Sigmoid colon (tissue), 7 donors: ENCODE data around the gene SIK2. TPM values are rescaled to one million over a fixed set of nuclear protein-coding genes. Genes with fewer than 3 reads are reported as not detected.

Experiments
- DNase-seq: peaks from one replicate; pipeline ENCODE4 v3.0.0-alpha.2; 2019
- H3K27ac ChIP-seq, 4 donors: fragments of 200-600 bp; sonication (generic); one replicate each; pipeline ENCODE4 v1.5.1; 2016 to 2019; ENCODE audit warnings: mild to moderate bottlenecking in 1 of 4
- H3K27me3 ChIP-seq, 3 donors: fragments of 200-600 bp; sonication (generic); one replicate each; pipeline ENCODE4 v1.5.1; 2019; ENCODE audit warnings: mild to moderate bottlenecking in 1 of 3
- H3K36me3 ChIP-seq, 4 donors: fragments of 200-600 bp; sonication (generic); one replicate each; pipeline ENCODE4 v1.5.1; 2016 to 2019
- H3K4me1 ChIP-seq, 4 donors: fragments of 200-600 bp; sonication (generic); one replicate each; pipeline ENCODE4 v1.5.1; 2017 to 2019
- H3K4me3 ChIP-seq, 4 donors: fragments of 200-600 bp; sonication (generic); one replicate each; pipeline ENCODE4 v1.5.1; 2017 to 2019; ENCODE audit warnings: mild to moderate bottlenecking in 2 of 4, moderate library complexity in 1 of 4
- H3K9me3 ChIP-seq, 4 donors: fragments of 200-600 bp in 3 of 4; sonication (generic) in 3 of 4; one replicate each; pipeline versions ENCODE4 v1.5.1 to v1.6.1; 2013 to 2019
- CTCF ChIP-seq, 4 experiments: fragments of 450-650 bp in 3 of 4; fragments of 200-600 bp in 1 of 4; IDR thresholded peaks; one replicate each; pipeline ENCODE4 v1.5.1; 2016 to 2019; ENCODE audit warnings: antibody characterized with exemption in 4 of 4, mild to moderate bottlenecking in 3 of 4, moderate library complexity in 2 of 4
- EP300 ChIP-seq, 4 donors: sonication (generic); formaldehyde crosslinking; IDR thresholded peaks; one replicate each; pipeline ENCODE4 v1.6.1; 2017; ENCODE audit warnings: antibody characterized with exemption in 4 of 4
- POLR2A ChIP-seq, 2 donors: fragments of 450-650 bp; IDR thresholded peaks; one replicate each; pipeline ENCODE4 v1.6.1; 2016; ENCODE audit warnings: antibody characterized with exemption in 2 of 2, mild to moderate bottlenecking in 2 of 2, moderate library complexity in 2 of 2
- POLR2AphosphoS5 ChIP-seq, 4 donors: sonication (generic); formaldehyde crosslinking; IDR thresholded peaks; one replicate each; pipeline ENCODE4 v1.6.1; 2017; ENCODE audit warnings: antibody characterized with exemption in 4 of 4
- WGBS, 2 donors: extraction: QIAGEN DNeasy Blood & Tissue Kit; methylation state at CpG; one replicate each; pipeline ENCODE4 v1.1.7; 2013; 5-methylcytosine and 5-hydroxymethylcytosine counted together
- intact Hi-C: fragments of 100-400 bp; cut with DNase I; formaldehyde crosslinking; loops from one replicate; pipeline ENCODE4 v1.15.1; 2023
- polyA plus RNA-seq, 3 donors: library from polyadenylated mRNA; stranded (reverse); fragments of 200-250 nt; gene quantifications; one replicate each; pipeline ENCODE4 v1.2.3, GENCODE V29; 2013
- total RNA-seq, 4 donors: library from RNA; depleted of rRNA; stranded (reverse); fragments of >200 nt; gene quantifications; one replicate each; pipeline ENCODE4 v1.1.0, GENCODE V29; 2016
- donor health status: healthy with polysubstance abuse.
- donor health status: Bipolar disorder and iron deficiency.
- donor health status: healthy.

SIK2 gene
- total and polyA plus RNA-seq, 7 donors: 4.8 to 14.1 (median 10.7) TPM

GRCh38 chr11:111577821-111578220 is 24.4 kb upstream of the SIK2 start:
- 71 to 79% methylated on average over 4 of the region's 4 CpGs for WGBS, 2 donors
- no peak for TF ChIP-seq POLR2A (IDR thresholded peaks at IDR 0.05)
- TF ChIP-seq POLR2AphosphoS5 (IDR thresholded peaks at IDR 0.05): no peak
- TF ChIP-seq CTCF (IDR thresholded peaks at IDR 0.05): no peak
- TF ChIP-seq EP300 (IDR thresholded peaks at IDR 0.05): no peak
- no peaks in the 10 kb centered on the region for H3K27me3 ChIP-seq
- no peaks in the 10 kb centered on the region for H3K9me3 ChIP-seq
- H3K4me1 ChIP-seq: peaks cover 0 to 15% (median 6%) of the 10 kb centered on the region in 4 donors
- H3K36me3 ChIP-seq: no peaks in the 10 kb centered on the region
- DNase-seq: no peak
- H3K4me3 ChIP-seq: no peak overlapping the region
- intact Hi-C loops: no loop called here
- H3K27ac ChIP-seq: no peak overlapping the region

- H3K4me3 ChIP-seq: no peak overlapping the region
Measured at GRCh38 chr11:111581341-111581740, 20.9 kb upstream of the SIK2 start.

GRCh38 chr11:111582163-111582562 is 20.1 kb upstream of the SIK2 start:
- no peak for DNase-seq
- Histone ChIP-seq H3K27ac (no peak overlapping the region), H3K4me3 (no peak overlapping the region), H3K36me3 (no peaks in the 10 kb centered on the region), H3K9me3 (no peaks in the 10 kb centered on the region), H3K4me1 (peaks cover 0 to 4% (median 0%) of the 10 kb centered on the region in 4 donors), H3K27me3 (no peaks in the 10 kb centered on the region)
- TF ChIP-seq EP300 (IDR thresholded peaks at IDR 0.05) (no peak), POLR2A (IDR thresholded peaks at IDR 0.05) (no peak), CTCF (IDR thresholded peaks at IDR 0.05) (no peak), POLR2AphosphoS5 (IDR thresholded peaks at IDR 0.05) (no peak)
- intact Hi-C loops: no loop called here

More at GRCh38 chr11:111581341-111581740, 20.9 kb upstream of the SIK2 start:
- Histone ChIP-seq H3K36me3 (no peaks in the 10 kb centered on the region), H3K27ac (no peak overlapping the region), H3K9me3 (no peaks in the 10 kb centered on the region), H3K27me3 (no peaks in the 10 kb centered on the region), H3K4me1 (peaks cover 0 to 4% (median 0%) of the 10 kb centered on the region in 4 donors)
- no peak for TF ChIP-seq POLR2A (IDR thresholded peaks at IDR 0.05)
- WGBS, 2 donors: 95 to 99% methylated on average over 1 of the region's 1 CpG
- intact Hi-C loops: no loop called here
- DNase-seq: no peak

- DNase-seq: no peak
- H3K9me3 ChIP-seq: no peaks in the 10 kb centered on the region
- H3K27me3 ChIP-seq: no peaks in the 10 kb centered on the region
- intact Hi-C loops: no loop called here
- TF ChIP-seq POLR2AphosphoS5 (IDR thresholded peaks at IDR 0.05): no peak
- no peak for TF ChIP-seq CTCF (IDR thresholded peaks at IDR 0.05)
- TF ChIP-seq EP300 (IDR thresholded peaks at IDR 0.05): no peak
- no peak for TF ChIP-seq POLR2A (IDR thresholded peaks at IDR 0.05)
- WGBS, 2 donors: 66 to 72% methylated on average over 4 of the region's 4 CpGs
- H3K4me3 ChIP-seq: no peak overlapping the region
- H3K27ac ChIP-seq: no peak overlapping the region
- no peaks in the 10 kb centered on the region for H3K36me3 ChIP-seq
- peaks cover 0 to 4% (median 0%) of the 10 kb centered on the region in 4 donors for H3K4me1 ChIP-seq
Measured at GRCh38 chr11:111582881-111583280, 19.4 kb upstream of the SIK2 start.

- 47 to 49% methylated on average over 2 of the region's 2 CpGs for WGBS, 2 donors
- intact Hi-C loops: loop anchor here (5.0 kb wide), 1 partner anchor 192 kb away; no protein-coding TSS in a partner anchor
- TF ChIP-seq POLR2AphosphoS5 (IDR thresholded peaks at IDR 0.05) (no peak), CTCF (IDR thresholded peaks at IDR 0.05) (no peak), POLR2A (IDR thresholded peaks at IDR 0.05) (no peak), EP300 (IDR thresholded peaks at IDR 0.05) (no peak)
- no peak for DNase-seq
- Histone ChIP-seq H3K4me1 (peaks cover 0 to 4% (median 0%) of the 10 kb centered on the region in 4 donors), H3K9me3 (no peaks in the 10 kb centered on the region), H3K27me3 (no peaks in the 10 kb centered on the region), H3K36me3 (no peaks in the 10 kb centered on the region), H3K27ac (no peak overlapping the region), H3K4me3 (no peak overlapping the region)
Measured at GRCh38 chr11:111585371-111585770, 16.9 kb upstream of the SIK2 start.
